Fibroblast of lung (primary cell): Measurements from ENCODE around the gene ITPR1. TPM values are rescaled to one million over a fixed set of nuclear protein-coding genes. Genes with fewer than 3 reads are reported as not detected.

Source experiments
- DNase-seq, 2 donors: peaks; one replicate each; pipeline versions ENCODE4 v3.0.0 to v3.0.0-alpha.2; 2010; ENCODE audit warnings: low read depth in 2 of 2
- H2AFZ ChIP-seq: 2 replicates; pipeline ENCODE4 v1.5.1; 2012; ENCODE audit warnings: low read length, control low read depth, inconsistent platforms
- H3K27ac ChIP-seq: 2 replicates; pipeline ENCODE4 v1.5.1; 2011; ENCODE audit warnings: low read length, control low read depth; ENCODE audit not compliant: insufficient read depth
- H3K27me3 ChIP-seq: 2 replicates; pipeline ENCODE4 v1.5.1; 2011; ENCODE audit warnings: mild to moderate bottlenecking, low read length; ENCODE audit not compliant: control insufficient read depth, insufficient read depth
- H3K36me3 ChIP-seq: 2 replicates; pipeline ENCODE4 v1.5.1; 2011; ENCODE audit warnings: low read length; ENCODE audit not compliant: control insufficient read depth, insufficient read depth
- H3K4me1 ChIP-seq: 2 replicates; pipeline ENCODE4 v1.5.1; 2011; ENCODE audit warnings: low read length; ENCODE audit not compliant: control insufficient read depth, insufficient read depth; ENCODE audit errors: extremely low read depth
- H3K4me2 ChIP-seq: 2 replicates; pipeline ENCODE4 v1.5.1; 2011; ENCODE audit warnings: low read length, control low read depth; ENCODE audit not compliant: insufficient read depth; ENCODE audit errors: extremely low read depth
- H3K4me3 ChIP-seq, 4 experiments: fragments of 200-600 bp in 1 of 4; sonication (generic) in 1 of 4; replicated peaks in 1 of 4; 2 replicates each; pipeline ENCODE4 v1.5.1; 2011 to 2016; ENCODE audit warnings: low read length in 4 of 4, low read depth in 3 of 4, mild to moderate bottlenecking in 3 of 4, control low read depth in 2 of 4, inconsistent platforms in 1 of 4, mixed read lengths in 1 of 4; ENCODE audit not compliant: insufficient read depth in 1 of 4; ENCODE audit errors: control extremely low read depth in 1 of 4
- H3K79me2 ChIP-seq: 2 replicates; pipeline ENCODE4 v1.5.1; 2012; ENCODE audit warnings: mild to moderate bottlenecking, low read length, inconsistent platforms; ENCODE audit not compliant: control insufficient read depth, insufficient read depth
- H3K9ac ChIP-seq: 2 replicates; pipeline ENCODE4 v1.5.1; 2011; ENCODE audit warnings: mild to moderate bottlenecking, low read length, control low read depth; ENCODE audit not compliant: insufficient read depth
- H3K9me3 ChIP-seq: 2 replicates; pipeline ENCODE4 v1.5.1; 2012; ENCODE audit warnings: low read depth, low read length; ENCODE audit not compliant: control insufficient read depth, insufficient read depth
- H4K20me1 ChIP-seq: 2 replicates; pipeline ENCODE4 v1.5.1; 2011; ENCODE audit warnings: low read length; ENCODE audit not compliant: control insufficient read depth, insufficient read depth; ENCODE audit errors: extremely low read depth
- EZH2 ChIP-seq: IDR thresholded peaks from 2 replicates; pipeline ENCODE4 v1.5.1; 2012; ENCODE audit warnings: low read length, control low read depth, mild to moderate bottlenecking; ENCODE audit errors: missing control alignments
- polyA plus RNA-seq, 2 donors: library from polyadenylated mRNA; depleted of rRNA in 1 of 2; stranded (reverse) in 1 of 2; unstranded in 1 of 2; fragments of >200 nt; gene quantifications; 2 replicates each; pipeline ENCODE4 v1.2.1, GENCODE V29; 2011 to 2012; ENCODE audit warnings: missing spikeins in 1 of 2
- total RNA-seq: library from RNA; depleted of rRNA; stranded (reverse); fragments of >200 nt; gene quantifications from 2 replicates; pipeline ENCODE4 v1.2.1, GENCODE V29; 2014
- TF ChIP-seq, protein P1 (sequence below), 2 donors: IDR thresholded peaks in 1 of 2; conservative IDR thresholded peaks in 1 of 2; 1 replicate in 1 of 2; 2 replicates in 1 of 2; pipeline ENCODE4 v1.5.1; 2011 to 2012; ENCODE audit warnings: low read length in 2 of 2, control low read depth in 1 of 2, inconsistent platforms in 1 of 2, low read depth in 1 of 2, mild to moderate bottlenecking in 1 of 2

Gene ITPR1
- total and polyA plus RNA-seq, 2 donors (not counting 1 experiment from before 2014, with no cell fraction given) = 19.2 to 87.0 TPM

- H3K9me3 ChIP-seq = no peaks in the 10 kb centered on the region
- peaks cover 2% of the 10 kb centered on the region for H3K4me1 ChIP-seq
- no peaks in the 10 kb centered on the region for H3K79me2 ChIP-seq
- no peaks in the 10 kb centered on the region for H4K20me1 ChIP-seq
- H3K4me3 ChIP-seq = no peak overlapping the region
- no peak overlapping the region for H3K9ac ChIP-seq
- no peak overlapping the region for H3K4me2 ChIP-seq
- no peak overlapping the region for H2AFZ ChIP-seq
- H3K36me3 ChIP-seq = no peaks in the 10 kb centered on the region
- H3K27ac ChIP-seq = no peak overlapping the region
- no peak for DNase-seq
- TF ChIP-seq EZH2 = no peak
- TF ChIP-seq, protein P1, sequence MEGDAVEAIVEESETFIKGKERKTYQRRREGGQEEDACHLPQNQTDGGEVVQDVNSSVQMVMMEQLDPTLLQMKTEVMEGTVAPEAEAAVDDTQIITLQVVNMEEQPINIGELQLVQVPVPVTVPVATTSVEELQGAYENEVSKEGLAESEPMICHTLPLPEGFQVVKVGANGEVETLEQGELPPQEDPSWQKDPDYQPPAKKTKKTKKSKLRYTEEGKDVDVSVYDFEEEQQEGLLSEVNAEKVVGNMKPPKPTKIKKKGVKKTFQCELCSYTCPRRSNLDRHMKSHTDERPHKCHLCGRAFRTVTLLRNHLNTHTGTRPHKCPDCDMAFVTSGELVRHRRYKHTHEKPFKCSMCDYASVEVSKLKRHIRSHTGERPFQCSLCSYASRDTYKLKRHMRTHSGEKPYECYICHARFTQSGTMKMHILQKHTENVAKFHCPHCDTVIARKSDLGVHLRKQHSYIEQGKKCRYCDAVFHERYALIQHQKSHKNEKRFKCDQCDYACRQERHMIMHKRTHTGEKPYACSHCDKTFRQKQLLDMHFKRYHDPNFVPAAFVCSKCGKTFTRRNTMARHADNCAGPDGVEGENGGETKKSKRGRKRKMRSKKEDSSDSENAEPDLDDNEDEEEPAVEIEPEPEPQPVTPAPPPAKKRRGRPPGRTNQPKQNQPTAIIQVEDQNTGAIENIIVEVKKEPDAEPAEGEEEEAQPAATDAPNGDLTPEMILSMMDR (conservative IDR thresholded peaks at IDR 0.05 in 1 of 2, IDR thresholded peaks at IDR 0.05 in 1 of 2; ENCODE audit: low read depth in 1 of 2, low read length in 2 of 2) = no peak
- no peaks in the 10 kb centered on the region for H3K27me3 ChIP-seq
Observed at GRCh38 chr3:4501927-4502326, 8.8 kb downstream of the ITPR1 start.

DNA sequence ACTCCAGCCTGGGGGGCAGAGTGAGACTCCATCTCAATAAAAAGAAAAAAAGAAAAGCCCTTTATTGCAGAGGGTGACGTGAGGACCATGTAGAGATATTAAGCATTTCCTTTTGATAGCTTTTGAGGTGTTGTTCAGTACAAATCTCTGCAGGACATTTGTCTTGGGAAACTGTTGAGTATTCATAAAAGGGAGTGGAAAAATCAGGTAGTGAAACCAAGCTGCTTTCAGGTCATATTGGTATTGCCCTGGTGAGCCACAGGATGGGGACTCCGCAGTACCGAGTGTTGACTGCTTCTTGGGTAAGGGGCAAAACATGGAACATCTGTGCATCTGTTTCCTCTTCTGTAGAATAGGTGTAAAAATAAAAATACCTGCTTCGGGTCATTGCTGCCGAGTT is 9.9 kb downstream of the ITPR1 start:
- DNase-seq = no peak
- H3K27ac ChIP-seq = no peak overlapping the region
- H3K36me3 ChIP-seq = no peaks in the 10 kb centered on the region
- peaks cover 2% of the 10 kb centered on the region for H3K4me1 ChIP-seq
- H3K4me2 ChIP-seq = no peak overlapping the region
- H3K9ac ChIP-seq = no peak overlapping the region
- no peak overlapping the region for H3K4me3 ChIP-seq
- H3K27me3 ChIP-seq = no peaks in the 10 kb centered on the region
- H4K20me1 ChIP-seq = no peaks in the 10 kb centered on the region
- TF ChIP-seq, protein P1 (conservative IDR thresholded peaks at IDR 0.05 in 1 of 2, IDR thresholded peaks at IDR 0.05 in 1 of 2; ENCODE audit: low read depth in 1 of 2, low read length in 2 of 2) = no peak
- no peak for TF ChIP-seq EZH2
- H3K79me2 ChIP-seq = no peaks in the 10 kb centered on the region
- H3K9me3 ChIP-seq = no peaks in the 10 kb centered on the region
- H2AFZ ChIP-seq = no peak overlapping the region

- Histone ChIP-seq H3K36me3 (no peaks in the 10 kb centered on the region), H3K4me1 (peaks cover 2% of the 10 kb centered on the region), H3K9ac (no peak overlapping the region), H3K9me3 (no peaks in the 10 kb centered on the region), H3K4me2 (peak overlapping the region; percentile 51), H4K20me1 (no peaks in the 10 kb centered on the region), H3K4me3 (peak overlapping the region in 3 of 4 experiments; percentile 1 to 34 (median 6)), H3K27me3 (no peaks in the 10 kb centered on the region), H2AFZ (peak overlapping the region; percentile 76), H3K79me2 (no peaks in the 10 kb centered on the region), H3K27ac (no peak overlapping the region)
- TF ChIP-seq, protein P1 (conservative IDR thresholded peaks at IDR 0.05 in 1 of 2, IDR thresholded peaks at IDR 0.05 in 1 of 2; ENCODE audit: low read depth in 1 of 2, low read length in 2 of 2) = no peak
- no peak for TF ChIP-seq EZH2
- DNase-seq = peak in 1 of 2 donors; percentile 54
Observed at GRCh38 chr3:4504340-4505261, 11.5 kb downstream of the ITPR1 start.
